Ramos (cell line): ENCODE measurements around the gene CCND1.

ENCODE experiments used
- in situ Hi-C: fragments of 300-500 bp; cut with MboI; formaldehyde crosslinking; loops from one replicate; pipeline ENCODE4 v1.14.3; 2022; ENCODE audit warnings: low sequenced_read_pairs; ENCODE audit not compliant: unreplicated experiment

CCND1 gene

DNA sequence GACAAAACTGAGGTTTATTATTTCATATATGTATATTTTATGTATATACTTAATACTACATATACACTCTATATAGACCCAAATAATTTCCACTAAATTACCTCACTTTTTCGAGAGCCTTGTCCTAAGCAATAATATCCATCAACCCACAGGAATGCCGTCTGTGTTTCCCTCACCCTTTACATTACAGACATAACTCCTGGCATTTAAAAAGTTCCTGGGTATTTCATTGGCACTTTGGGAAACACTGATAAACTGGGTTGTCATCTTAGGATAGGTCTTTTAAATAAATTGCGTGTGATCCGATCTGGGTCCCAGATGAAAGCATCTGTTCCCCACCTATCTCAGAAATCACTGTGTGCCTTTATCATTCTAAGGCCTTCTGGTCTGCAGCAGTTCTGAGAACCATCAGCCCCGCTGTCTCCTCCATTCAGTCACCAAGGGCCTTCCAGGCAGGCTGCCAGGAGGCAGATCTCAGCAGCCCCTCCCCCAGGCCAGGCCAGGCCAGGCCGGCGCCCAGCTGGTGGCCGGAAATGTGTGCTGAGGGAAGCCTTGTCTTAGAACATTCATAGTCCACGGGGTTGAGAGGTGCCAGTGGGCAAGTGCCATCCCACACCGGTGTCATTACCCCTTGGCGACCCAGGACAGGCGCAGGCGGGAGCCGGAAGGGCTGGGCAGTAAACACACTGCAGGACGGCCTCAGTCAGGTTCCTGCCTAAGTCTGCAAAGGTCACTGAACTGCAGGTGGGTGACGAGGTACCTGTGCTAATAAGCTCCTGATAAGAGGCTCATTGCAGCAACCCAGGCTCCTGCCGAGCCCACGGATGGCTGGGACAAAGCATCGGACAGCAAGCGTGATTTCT is 59.6 kb downstream of the CCND1 start:
- in situ Hi-C loops = no loop called here

DNA sequence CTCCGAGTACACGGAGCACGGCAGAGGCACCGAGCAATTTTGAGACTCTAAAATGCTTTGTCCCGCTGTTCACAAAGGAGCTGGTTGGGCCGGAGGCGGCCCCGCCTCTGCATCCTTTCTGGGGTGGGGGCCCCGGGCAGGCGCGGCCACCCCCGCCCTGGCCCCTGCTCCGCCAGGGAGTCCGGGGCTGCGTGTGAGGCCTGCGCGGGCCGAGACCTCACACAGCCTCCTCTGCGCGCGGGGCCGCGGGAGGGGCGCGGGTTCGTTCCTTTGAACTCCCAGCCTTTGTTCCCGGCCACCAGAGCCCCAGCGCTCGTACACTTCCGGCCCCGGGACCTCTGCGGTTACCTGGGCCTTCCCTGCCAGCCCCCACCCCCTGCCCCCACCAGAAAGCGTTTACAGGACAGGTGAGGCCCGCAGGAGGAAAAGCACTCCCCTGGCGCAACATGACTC is 61.3 kb downstream of the CCND1 start:
- in situ Hi-C loops = no loop called here

DNA sequence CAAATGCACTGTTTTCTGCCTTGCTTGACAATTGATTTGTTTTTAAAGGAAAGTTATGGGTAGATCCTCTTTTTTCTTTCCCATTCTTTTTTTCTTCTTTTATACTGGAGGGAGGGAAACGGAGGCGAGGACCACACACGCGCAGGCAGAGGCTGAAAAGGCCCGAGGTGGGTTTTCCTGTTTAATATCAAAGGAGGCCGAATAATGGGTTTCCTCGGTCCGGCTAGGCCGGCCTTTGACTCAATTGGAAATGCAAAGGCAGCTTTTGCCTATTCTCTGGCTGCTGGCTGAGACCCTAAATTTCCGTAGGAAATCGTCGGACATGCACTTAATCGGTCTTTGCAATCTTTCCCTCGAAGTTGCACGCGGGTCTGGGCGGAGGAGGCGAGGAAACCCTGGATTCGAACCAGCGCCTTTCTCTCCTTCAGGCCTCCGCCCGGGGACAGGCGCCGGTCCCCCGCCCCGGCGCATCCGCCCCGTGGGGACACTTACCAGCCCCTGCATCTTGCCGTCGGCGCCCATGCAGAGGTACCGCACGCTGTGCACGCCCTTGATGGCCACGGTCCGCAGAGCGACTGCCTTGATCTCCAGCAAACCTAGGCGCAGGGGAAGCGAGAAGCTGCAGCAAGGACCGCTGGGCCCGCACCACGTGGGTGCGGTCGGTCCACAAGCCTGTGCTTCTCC is 62.0 kb downstream of the CCND1 start:
- in situ Hi-C loops = no loop called here

DNA sequence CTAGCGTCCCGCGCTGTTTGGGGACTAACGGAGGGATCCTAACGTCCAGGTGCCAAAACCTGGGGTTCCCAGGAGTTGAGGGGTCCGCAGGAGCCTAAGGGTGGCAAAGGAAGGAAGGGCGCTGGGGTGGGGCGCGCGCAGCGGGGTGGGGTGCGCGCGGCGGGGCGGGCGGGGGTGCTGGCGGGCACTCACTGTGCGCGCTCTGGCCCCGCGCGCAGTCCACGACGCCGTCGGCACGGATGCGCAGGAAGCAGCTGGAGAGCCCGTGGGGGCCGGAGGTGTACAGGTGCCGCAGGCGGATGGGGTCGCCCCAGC is 62.5 kb downstream of the CCND1 start:
- in situ Hi-C loops = no loop called here
